ENCODE data around the gene FASN. TPM values are rescaled to one million over a fixed set of nuclear protein-coding genes. Genes with fewer than 3 reads are reported as not detected.
A peak's percentile ranks its signal among the peaks of the same experiment; 100 is the strongest.

The FASN gene
- total and polyA plus RNA-seq, 8 donors, result 18.0 to 550 (median 40.0) TPM

DNA sequence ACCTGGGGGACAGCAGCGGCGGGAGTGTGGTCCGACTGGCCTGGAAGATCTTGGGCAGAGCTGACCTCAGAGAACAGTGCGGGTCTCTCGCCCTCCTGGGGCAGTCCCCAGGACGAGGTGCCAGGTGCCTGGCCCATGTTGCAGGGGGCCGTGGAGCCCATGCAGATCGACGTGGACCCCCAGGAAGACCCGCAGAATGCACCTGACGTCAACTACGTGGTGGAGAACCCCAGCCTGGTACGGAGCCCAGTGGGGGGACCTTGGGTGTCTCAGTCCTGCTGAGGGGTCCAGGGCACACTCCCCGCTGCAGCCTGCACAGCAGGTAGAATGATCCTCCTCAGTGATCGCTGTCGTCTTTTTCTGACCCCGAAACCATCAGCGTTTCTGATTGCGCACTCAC is 44.9 kb downstream of the FASN start:
- ATAC-seq (no peak), DNase-seq (peak in 1 of 4 donors; percentile 60)
- H3K36me3 ChIP-seq, result peaks cover 0 to 68% of the 10 kb centered on the region in 2 donors
- H3K4me1 ChIP-seq, result peaks cover 17 to 41% of the 10 kb centered on the region in 2 donors
- H3K9me3 ChIP-seq, result no peaks in the 10 kb centered on the region
- TF ChIP-seq, protein P1, sequence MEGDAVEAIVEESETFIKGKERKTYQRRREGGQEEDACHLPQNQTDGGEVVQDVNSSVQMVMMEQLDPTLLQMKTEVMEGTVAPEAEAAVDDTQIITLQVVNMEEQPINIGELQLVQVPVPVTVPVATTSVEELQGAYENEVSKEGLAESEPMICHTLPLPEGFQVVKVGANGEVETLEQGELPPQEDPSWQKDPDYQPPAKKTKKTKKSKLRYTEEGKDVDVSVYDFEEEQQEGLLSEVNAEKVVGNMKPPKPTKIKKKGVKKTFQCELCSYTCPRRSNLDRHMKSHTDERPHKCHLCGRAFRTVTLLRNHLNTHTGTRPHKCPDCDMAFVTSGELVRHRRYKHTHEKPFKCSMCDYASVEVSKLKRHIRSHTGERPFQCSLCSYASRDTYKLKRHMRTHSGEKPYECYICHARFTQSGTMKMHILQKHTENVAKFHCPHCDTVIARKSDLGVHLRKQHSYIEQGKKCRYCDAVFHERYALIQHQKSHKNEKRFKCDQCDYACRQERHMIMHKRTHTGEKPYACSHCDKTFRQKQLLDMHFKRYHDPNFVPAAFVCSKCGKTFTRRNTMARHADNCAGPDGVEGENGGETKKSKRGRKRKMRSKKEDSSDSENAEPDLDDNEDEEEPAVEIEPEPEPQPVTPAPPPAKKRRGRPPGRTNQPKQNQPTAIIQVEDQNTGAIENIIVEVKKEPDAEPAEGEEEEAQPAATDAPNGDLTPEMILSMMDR (IDR thresholded peaks at IDR 0.05), result no peak
- intact Hi-C loops (cut with DNase I), result no loop called here
- H3K27me3 ChIP-seq, result no peaks in the 10 kb centered on the region
- H3K4me3 ChIP-seq, result peak overlapping the region in 1 of 2 donors; percentile 75
- H3K27ac ChIP-seq, result no peak overlapping the region

DNA sequence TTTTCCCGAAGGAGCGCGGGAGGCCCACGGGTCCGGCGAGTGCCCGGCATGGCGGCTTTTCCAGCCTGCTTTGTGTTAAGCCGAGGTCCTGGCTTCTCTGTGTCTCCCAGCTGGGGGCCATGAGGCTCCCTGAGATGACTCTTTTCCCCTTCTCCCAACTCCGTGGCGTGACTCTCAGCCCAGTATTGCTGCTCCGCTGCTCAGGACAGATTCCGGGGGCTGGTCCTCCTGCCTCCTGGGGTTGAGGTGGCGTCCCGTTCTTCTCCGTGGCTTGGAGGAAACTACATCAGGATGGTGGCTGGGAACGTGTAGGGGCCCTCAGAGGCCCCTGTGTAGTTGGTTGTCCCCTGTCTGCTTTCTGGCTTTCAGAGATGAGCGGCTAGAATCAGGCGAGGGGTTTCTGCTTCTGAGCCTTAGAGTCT is 45.4 kb downstream of the FASN start:
- Histone ChIP-seq H3K9me3 (no peaks in the 10 kb centered on the region), H3K4me3 (peak overlapping the region; percentile 75 to 87), H3K36me3 (peaks cover 0 to 68% of the 10 kb centered on the region in 2 donors), H3K27me3 (no peaks in the 10 kb centered on the region), H3K27ac (no peak overlapping the region), H3K4me1 (peaks cover 17 to 41% of the 10 kb centered on the region in 2 donors)
- ATAC-seq, result no peak
- no peak for DNase-seq
- TF ChIP-seq, protein P1 (IDR thresholded peaks at IDR 0.05), result no peak
- intact Hi-C loops (cut with DNase I), result no loop called here

DNA sequence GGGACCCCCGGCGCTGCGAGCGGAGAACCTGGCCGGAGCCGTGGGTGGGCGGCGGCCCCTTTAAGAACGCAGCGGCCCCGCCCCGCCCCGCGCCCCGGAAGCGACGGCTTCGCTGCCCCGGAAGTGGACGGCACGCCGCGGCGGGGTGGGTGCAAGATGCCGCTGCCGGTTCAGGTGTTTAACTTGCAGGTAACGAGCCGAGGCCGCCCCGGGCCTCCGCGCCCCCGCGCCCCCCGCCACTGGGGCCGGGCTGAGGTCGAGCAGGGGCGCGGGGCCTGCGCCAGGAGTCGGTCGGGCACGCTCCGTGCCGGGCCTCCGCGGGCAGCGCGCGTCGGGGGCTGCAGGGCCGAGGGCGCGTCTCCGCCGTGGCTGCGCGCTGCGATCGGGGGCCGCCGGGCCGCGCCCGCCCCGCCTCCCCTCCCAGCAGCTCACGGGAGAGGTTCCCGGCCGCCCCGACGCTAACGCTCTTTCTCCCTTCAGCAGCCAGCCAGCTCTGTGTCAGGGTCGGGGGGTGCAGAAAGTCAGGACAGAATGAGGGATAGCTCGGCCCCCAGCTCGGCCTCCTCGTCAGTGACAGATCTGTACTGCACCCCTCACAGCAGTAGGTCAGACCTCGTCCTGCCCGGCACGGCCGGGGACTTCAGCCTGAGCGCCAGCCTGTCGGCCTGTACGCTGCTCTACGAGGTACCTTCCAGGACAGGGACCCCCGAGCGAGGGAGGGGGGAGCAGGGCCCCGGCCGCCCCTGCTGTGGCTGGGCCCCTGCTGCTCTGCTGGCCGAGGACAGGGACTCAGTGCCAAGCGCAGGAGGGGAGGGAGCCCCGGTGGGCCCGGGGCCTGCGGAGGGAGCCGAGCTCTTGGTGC is 46.0 kb downstream of the FASN start, which contains the start of the genes GPS1 and RFNG:
TSS of gene GPS1 (plus strand) at position 123 of the 862 bp plus-strand sequence. CDS start at position 157, 34 bp downstream.
TSS of gene RFNG (minus strand) at position 36 of the 862 bp plus-strand sequence. CDS start 45 bp downstream, outside the sequence.
- Histone ChIP-seq H3K27ac (peak within 1 kb of the TSS in 1 of 2 donors; percentile 41), H3K9me3 (no peaks in the 10 kb centered on the region), H3K4me1 (peaks cover 17 to 41% of the 10 kb centered on the region in 2 donors), H3K36me3 (peaks cover 0 to 68% of the 10 kb centered on the region in 2 donors), H3K4me3 (peak within 1 kb of the TSS; percentile 75 to 87), H3K27me3 (no peaks in the 10 kb centered on the region)
- DNase-seq (peak; percentile 59 to 96 (median 73)), ATAC-seq (peak; percentile 86)
- TF ChIP-seq, protein P1 (IDR thresholded peaks at IDR 0.05), result no peak
- intact Hi-C loops (cut with DNase I), result no loop called here

DNA sequence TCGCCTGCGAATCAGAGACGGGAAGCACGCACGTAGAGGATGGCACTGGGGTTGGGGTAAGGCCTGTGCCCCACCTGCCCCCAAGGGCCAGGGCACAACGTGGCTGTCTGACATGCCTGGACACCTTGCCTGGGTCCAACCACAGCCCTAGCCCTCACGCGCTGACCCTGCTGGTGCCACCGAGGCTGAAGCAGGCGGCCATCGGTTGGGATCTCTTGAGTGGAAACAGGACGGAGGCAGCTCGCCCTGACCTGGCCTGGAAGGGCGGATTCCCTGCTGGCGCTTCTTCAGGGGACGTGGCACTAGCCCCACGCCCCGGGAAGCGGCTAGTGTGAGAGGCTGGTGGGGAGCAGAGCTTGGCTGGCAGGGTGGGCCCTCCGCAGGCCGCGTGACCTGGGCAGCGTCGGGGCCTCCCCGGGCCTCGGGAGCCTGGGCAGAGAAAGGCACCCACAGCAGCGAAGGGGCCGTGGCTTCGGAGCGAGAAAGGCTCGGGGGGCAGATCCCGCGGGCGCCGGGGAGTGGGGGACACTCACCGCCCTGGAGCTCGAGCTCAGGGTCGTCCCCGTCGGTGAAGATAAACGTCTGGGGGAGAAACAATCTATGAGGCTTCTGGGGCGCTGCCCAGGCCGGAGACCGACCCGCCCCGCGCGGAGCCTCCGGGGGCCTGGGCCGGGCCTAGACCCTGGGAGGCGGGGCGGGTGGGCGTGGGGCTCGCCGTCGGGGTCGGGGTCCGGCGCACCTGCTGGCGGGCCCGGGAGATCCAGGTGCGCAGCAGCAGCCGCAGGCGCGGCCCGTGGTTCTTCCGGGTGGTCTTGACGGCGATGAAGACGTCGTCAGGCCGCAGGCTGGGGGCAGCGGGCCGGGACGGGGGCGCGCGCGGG is 47.0 kb downstream of the FASN start:
- intact Hi-C loops (cut with DNase I), result no loop called here
- TF ChIP-seq, protein P1 (IDR thresholded peaks at IDR 0.05), result no peak
- Histone ChIP-seq H3K4me3 (peak overlapping the region; percentile 75 to 79), H3K9me3 (no peaks in the 10 kb centered on the region), H3K4me1 (peaks cover 17 to 41% of the 10 kb centered on the region in 2 donors), H3K27me3 (no peaks in the 10 kb centered on the region), H3K36me3 (peaks cover 0 to 64% of the 10 kb centered on the region in 2 donors), H3K27ac (peak overlapping the region in 1 of 2 donors; percentile 41)
- ATAC-seq (peak; percentile 12), DNase-seq (peak in 1 of 4 donors; percentile 80)

Data from left lung (tissue), 10 donors.